Panc1 (cell line): Measurements from ENCODE around the gene BRD1. TPM values are rescaled to one million over a fixed set of nuclear protein-coding genes. Genes with fewer than 3 reads are reported as not detected.

Experiments
- ATAC-seq: fragments of 200-7000 bp; cut with Tn5 transposase; 2 replicates; pipeline ENCODE4 v1.9.1; 2020; ENCODE audit warnings: mild to moderate bottlenecking, moderate library complexity
- BruUV-seq: library from RNA; stranded (reverse); fragments of 400-500 nt; replicated peaks from 2 replicates; lab custom pipeline; 2021; lab: Mats Ljungman, UMichigan
- CTCF ChIA-PET: fragments of 300-600 bp; sonication (Branson Sonifier 250); formaldehyde crosslinking; loops from one replicate; lab custom pipeline; 2022; ENCODE audit warnings: antibody characterized with exemption; lab: Charles Lee
- POLR2A ChIA-PET: fragments of 300-600 bp; sonication (Branson Sonifier 250); formaldehyde crosslinking; loops from one replicate; lab custom pipeline; 2022; ENCODE audit warnings: antibody characterized with exemption; lab: Charles Lee
- DNase-seq: peaks from one replicate; pipeline ENCODE4 v3.0.0-alpha.2; 2010; ENCODE audit warnings: low read depth, low spot score
- H3K27ac ChIP-seq: 2 replicates; pipeline ENCODE4 v1.5.1; 2011; ENCODE audit warnings: mild to moderate bottlenecking, low read length, inconsistent platforms
- H3K27me3 ChIP-seq: fragments of 200-500 bp; sonication (Bioruptor generic); 2 replicates; pipeline ENCODE4 v1.6.0; 2014; ENCODE audit warnings: low read length, inconsistent platforms; ENCODE audit not compliant: control insufficient read depth, insufficient read depth
- H3K36me3 ChIP-seq: fragments of 200-500 bp; sonication (Bioruptor generic); 2 replicates; pipeline ENCODE4 v1.5.1; 2014; ENCODE audit warnings: inconsistent platforms, mild to moderate bottlenecking, low read length, moderate library complexity; ENCODE audit not compliant: control insufficient read depth, insufficient read depth
- H3K4me1 ChIP-seq: 2 replicates; pipeline ENCODE4 v1.5.1; 2011; ENCODE audit warnings: inconsistent platforms, mild to moderate bottlenecking, low read length, moderate library complexity; ENCODE audit not compliant: control insufficient read depth, insufficient read depth
- H3K4me3 ChIP-seq, 2 experiments: 2 replicates each; pipeline ENCODE4 v1.5.1; 2011 to 2012; ENCODE audit warnings: low read depth in 2 of 2, low read length in 2 of 2, mild to moderate bottlenecking in 2 of 2, inconsistent platforms in 1 of 2, moderate library complexity in 1 of 2
- H3K9me3 ChIP-seq: fragments of 200-500 bp; sonication (Bioruptor generic); 2 replicates; pipeline ENCODE4 v1.5.1; 2014; ENCODE audit warnings: low read depth, mild to moderate bottlenecking, inconsistent platforms, low read length, moderate library complexity; ENCODE audit not compliant: control insufficient read depth, insufficient read depth
- POLR2AphosphoS5 ChIP-seq: IDR thresholded peaks from 2 replicates; pipeline ENCODE4 v1.6.1; 2012; ENCODE audit warnings: mild to moderate bottlenecking, low read depth, low read length, moderate library complexity
- SIN3A ChIP-seq: IDR thresholded peaks from 2 replicates; pipeline ENCODE4 v1.6.1; 2012; ENCODE audit warnings: low read depth, mild to moderate bottlenecking, low read length, moderate library complexity, borderline replicate concordance; ENCODE audit not compliant: insufficient read depth
- TCF7L2 ChIP-seq: IDR thresholded peaks from 2 replicates; pipeline ENCODE4 v1.6.1; 2011; ENCODE audit warnings: mild to moderate bottlenecking, low read depth, low read length, inconsistent platforms
- in situ Hi-C: cut with HindIII; loops from 2 replicates; pipeline ENCODE4 v1.10.0; 2016; ENCODE audit warnings: low sequenced_read_pairs, low pct_unique_long_range_greater_than_20kb
- intact Hi-C: fragments of 100-400 bp; cut with micrococcal nuclease; formaldehyde crosslinking; loops from one replicate; pipeline ENCODE4 v1.10.0; 2022; ENCODE audit not compliant: unreplicated experiment
- total RNA-seq: library from RNA; stranded (reverse); gene quantifications from one replicate; pipeline ENCODE4 v1.2.1, GENCODE V29; 2021; ENCODE audit not compliant: unreplicated experiment
- TF ChIP-seq, protein P1 (sequence below): fragments of 450-650 bp; IDR thresholded peaks from 2 replicates; pipeline ENCODE4 v1.5.1; 2017; ENCODE audit warnings: mild to moderate bottlenecking
- TF ChIP-seq, protein P2 (sequence below), 2 experiments: IDR thresholded peaks; 2 replicates each; pipeline ENCODE4 v1.6.1; 2011 to 2012; ENCODE audit warnings: low read depth in 2 of 2, control low read depth in 1 of 2, low read length in 1 of 2, mild to moderate bottlenecking in 1 of 2, moderate library complexity in 1 of 2; ENCODE audit not compliant: insufficient read depth in 1 of 2

The BRD1 gene
- total RNA-seq, 1 experiment from 2014 or later = 24.0 TPM

DNA sequence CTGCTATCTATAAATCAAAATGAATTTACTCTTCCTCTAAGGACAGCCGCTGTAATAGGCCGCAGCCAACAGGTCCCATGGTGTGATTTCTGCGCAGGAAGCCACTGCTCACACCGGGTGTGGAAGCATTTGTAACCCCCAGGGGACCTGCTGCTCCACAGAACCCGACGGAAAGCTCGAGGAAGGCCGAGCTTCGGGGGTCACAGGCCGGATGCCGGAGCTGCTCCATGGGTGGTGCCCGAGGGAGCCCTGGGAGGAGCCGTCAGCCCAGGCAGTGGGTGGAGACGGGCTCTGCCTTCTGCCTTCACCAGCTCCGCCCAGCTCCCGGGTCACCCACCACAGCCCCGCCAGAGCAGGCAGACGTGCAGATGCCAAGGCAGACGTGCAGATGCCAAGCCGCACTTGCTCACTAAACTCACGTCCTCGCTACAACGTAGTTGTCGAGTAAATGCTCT is 63.5 kb downstream of the BRD1 start:
- no peaks in the 10 kb centered on the region for H3K36me3 ChIP-seq
- H3K27ac ChIP-seq = no peak overlapping the region
- POLR2A ChIA-PET = no interaction called here
- H3K4me3 ChIP-seq = no peak overlapping the region
- intact Hi-C loops (no loop called here), in situ Hi-C loops (no loop called here)
- no peaks in the 10 kb centered on the region for H3K27me3 ChIP-seq
- DNase-seq (no peak), ATAC-seq (no peak)
- CTCF ChIA-PET = no interaction called here
- TF ChIP-seq, protein P1, sequence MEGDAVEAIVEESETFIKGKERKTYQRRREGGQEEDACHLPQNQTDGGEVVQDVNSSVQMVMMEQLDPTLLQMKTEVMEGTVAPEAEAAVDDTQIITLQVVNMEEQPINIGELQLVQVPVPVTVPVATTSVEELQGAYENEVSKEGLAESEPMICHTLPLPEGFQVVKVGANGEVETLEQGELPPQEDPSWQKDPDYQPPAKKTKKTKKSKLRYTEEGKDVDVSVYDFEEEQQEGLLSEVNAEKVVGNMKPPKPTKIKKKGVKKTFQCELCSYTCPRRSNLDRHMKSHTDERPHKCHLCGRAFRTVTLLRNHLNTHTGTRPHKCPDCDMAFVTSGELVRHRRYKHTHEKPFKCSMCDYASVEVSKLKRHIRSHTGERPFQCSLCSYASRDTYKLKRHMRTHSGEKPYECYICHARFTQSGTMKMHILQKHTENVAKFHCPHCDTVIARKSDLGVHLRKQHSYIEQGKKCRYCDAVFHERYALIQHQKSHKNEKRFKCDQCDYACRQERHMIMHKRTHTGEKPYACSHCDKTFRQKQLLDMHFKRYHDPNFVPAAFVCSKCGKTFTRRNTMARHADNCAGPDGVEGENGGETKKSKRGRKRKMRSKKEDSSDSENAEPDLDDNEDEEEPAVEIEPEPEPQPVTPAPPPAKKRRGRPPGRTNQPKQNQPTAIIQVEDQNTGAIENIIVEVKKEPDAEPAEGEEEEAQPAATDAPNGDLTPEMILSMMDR = no peak
- TF ChIP-seq POLR2AphosphoS5 (no peak), TCF7L2 (no peak), SIN3A (no peak)
- TF ChIP-seq, protein P2, sequence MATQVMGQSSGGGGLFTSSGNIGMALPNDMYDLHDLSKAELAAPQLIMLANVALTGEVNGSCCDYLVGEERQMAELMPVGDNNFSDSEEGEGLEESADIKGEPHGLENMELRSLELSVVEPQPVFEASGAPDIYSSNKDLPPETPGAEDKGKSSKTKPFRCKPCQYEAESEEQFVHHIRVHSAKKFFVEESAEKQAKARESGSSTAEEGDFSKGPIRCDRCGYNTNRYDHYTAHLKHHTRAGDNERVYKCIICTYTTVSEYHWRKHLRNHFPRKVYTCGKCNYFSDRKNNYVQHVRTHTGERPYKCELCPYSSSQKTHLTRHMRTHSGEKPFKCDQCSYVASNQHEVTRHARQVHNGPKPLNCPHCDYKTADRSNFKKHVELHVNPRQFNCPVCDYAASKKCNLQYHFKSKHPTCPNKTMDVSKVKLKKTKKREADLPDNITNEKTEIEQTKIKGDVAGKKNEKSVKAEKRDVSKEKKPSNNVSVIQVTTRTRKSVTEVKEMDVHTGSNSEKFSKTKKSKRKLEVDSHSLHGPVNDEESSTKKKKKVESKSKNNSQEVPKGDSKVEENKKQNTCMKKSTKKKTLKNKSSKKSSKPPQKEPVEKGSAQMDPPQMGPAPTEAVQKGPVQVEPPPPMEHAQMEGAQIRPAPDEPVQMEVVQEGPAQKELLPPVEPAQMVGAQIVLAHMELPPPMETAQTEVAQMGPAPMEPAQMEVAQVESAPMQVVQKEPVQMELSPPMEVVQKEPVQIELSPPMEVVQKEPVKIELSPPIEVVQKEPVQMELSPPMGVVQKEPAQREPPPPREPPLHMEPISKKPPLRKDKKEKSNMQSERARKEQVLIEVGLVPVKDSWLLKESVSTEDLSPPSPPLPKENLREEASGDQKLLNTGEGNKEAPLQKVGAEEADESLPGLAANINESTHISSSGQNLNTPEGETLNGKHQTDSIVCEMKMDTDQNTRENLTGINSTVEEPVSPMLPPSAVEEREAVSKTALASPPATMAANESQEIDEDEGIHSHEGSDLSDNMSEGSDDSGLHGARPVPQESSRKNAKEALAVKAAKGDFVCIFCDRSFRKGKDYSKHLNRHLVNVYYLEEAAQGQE (IDR thresholded peaks at IDR 0.05; ENCODE audit: insufficient read depth in 1 of 2, low read depth in 2 of 2, low read length in 1 of 2) = no peak
- H3K9me3 ChIP-seq = no peaks in the 10 kb centered on the region
- BruUV-seq = no TSS peak
- no peaks in the 10 kb centered on the region for H3K4me1 ChIP-seq

DNA sequence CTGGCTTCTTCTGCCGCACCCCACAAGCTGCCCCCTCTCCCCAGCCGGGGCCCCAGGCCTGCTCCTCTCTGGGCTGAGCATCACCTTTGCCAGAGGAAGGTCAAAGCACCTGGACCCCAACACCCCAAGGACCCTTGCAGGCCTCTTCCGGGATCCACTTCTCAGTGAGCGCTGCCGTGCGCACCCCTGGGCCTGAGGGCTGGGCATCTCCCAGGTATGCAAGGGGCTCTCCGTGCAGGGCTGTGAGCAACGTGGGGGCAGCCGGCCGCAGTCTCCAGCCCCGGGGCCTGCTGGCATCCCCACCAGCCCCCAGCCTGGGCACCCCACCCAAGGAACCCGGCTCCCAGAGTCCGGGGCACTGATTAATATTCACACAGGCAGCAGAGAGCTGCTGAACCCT is 64.0 kb downstream of the BRD1 start:
- H3K27ac ChIP-seq = no peak overlapping the region

More for the DNA sequence above, 64.0 kb downstream of the BRD1 start:
- intact Hi-C loops = no loop called here
- H3K27me3 ChIP-seq = no peaks in the 10 kb centered on the region
- H3K4me3 ChIP-seq = no peak overlapping the region
- ChIA-PET POLR2A (no interaction called here), CTCF (no interaction called here)
- no peak for DNase-seq
- TF ChIP-seq SIN3A (no peak), TCF7L2 (no peak), POLR2AphosphoS5 (no peak)
- TF ChIP-seq, protein P1 = no peak
- TF ChIP-seq, protein P2 (IDR thresholded peaks at IDR 0.05; ENCODE audit: insufficient read depth in 1 of 2, low read depth in 2 of 2, low read length in 1 of 2) = no peak
- H3K36me3 ChIP-seq = no peaks in the 10 kb centered on the region
- H3K9me3 ChIP-seq = no peaks in the 10 kb centered on the region
- in situ Hi-C loops = no loop called here
- no peaks in the 10 kb centered on the region for H3K4me1 ChIP-seq
- no TSS peak for BruUV-seq
- ATAC-seq = no peak
